ENCODE data around the gene NDEL1.

NDEL1 gene

GRCh38 chr17:8487130-8487645 lies 51.5 kb downstream of the NDEL1 start:
- Histone ChIP-seq H3K79me2 (peaks cover 5% of the 10 kb centered on the region), H3K4me3 (ENCODE audit: low read depth, low read length) (no peak overlapping the region), H3K9ac (no peak overlapping the region), H2AFZ (no peak overlapping the region), H3K9me3 (ENCODE audit: control insufficient read depth, low read length) (no peaks in the 10 kb centered on the region), H3K27ac (no peak overlapping the region), H3K27me3 (ENCODE audit: control insufficient read depth, insufficient read depth, low read length) (no peaks in the 10 kb centered on the region), H3K4me2 (ENCODE audit: low read length) (no peak overlapping the region), H3K4me1 (no peaks in the 10 kb centered on the region), H3K36me3 (ENCODE audit: control insufficient read depth, insufficient read depth, low read length) (no peaks in the 10 kb centered on the region)
- no peak for TF ChIP-seq CTCF (IDR thresholded peaks at IDR 0.05)

- Histone ChIP-seq H3K27me3 (ENCODE audit: control insufficient read depth, insufficient read depth, low read length) (no peaks in the 10 kb centered on the region), H3K9ac (no peak overlapping the region), H3K36me3 (ENCODE audit: control insufficient read depth, insufficient read depth, low read length) (no peaks in the 10 kb centered on the region), H3K4me2 (ENCODE audit: low read length) (no peak overlapping the region), H2AFZ (no peak overlapping the region), H3K4me1 (no peaks in the 10 kb centered on the region), H3K27ac (no peak overlapping the region), H3K9me3 (ENCODE audit: control insufficient read depth, low read length) (no peaks in the 10 kb centered on the region), H3K79me2 (peaks cover 5% of the 10 kb centered on the region), H3K4me3 (ENCODE audit: low read depth, low read length) (no peak overlapping the region)
- TF ChIP-seq CTCF (IDR thresholded peaks at IDR 0.05), result no peak
Observed at GRCh38 chr17:8487743-8488142, 52.1 kb downstream of the NDEL1 start.

- no peaks in the 10 kb centered on the region for H3K36me3 ChIP-seq (ENCODE audit: control insufficient read depth, insufficient read depth, low read length)
- no peak for TF ChIP-seq CTCF (IDR thresholded peaks at IDR 0.05)
Observed at GRCh38 chr17:8488491-8488890, 52.8 kb downstream of the NDEL1 start.

GRCh38 chr17:8488901-8489300 lies 53.2 kb downstream of the NDEL1 start:
- no peak overlapping the region for H3K9ac ChIP-seq
- H3K4me2 ChIP-seq (ENCODE audit: low read length), result no peak overlapping the region
- H3K4me1 ChIP-seq, result no peaks in the 10 kb centered on the region
- peaks cover 5% of the 10 kb centered on the region for H3K79me2 ChIP-seq
- H3K27ac ChIP-seq, result no peak overlapping the region
- no peak overlapping the region for H3K4me3 ChIP-seq (ENCODE audit: low read depth, low read length)
- H3K36me3 ChIP-seq (ENCODE audit: control insufficient read depth, insufficient read depth, low read length), result no peaks in the 10 kb centered on the region
- H2AFZ ChIP-seq, result no peak overlapping the region
- no peaks in the 10 kb centered on the region for H3K9me3 ChIP-seq (ENCODE audit: control insufficient read depth, low read length)
- H3K27me3 ChIP-seq (ENCODE audit: control insufficient read depth, insufficient read depth, low read length), result no peaks in the 10 kb centered on the region
- TF ChIP-seq CTCF (IDR thresholded peaks at IDR 0.05), result no peak

More at GRCh38 chr17:8488491-8488890, 52.8 kb downstream of the NDEL1 start:
- H2AFZ ChIP-seq, result no peak overlapping the region
- H3K4me1 ChIP-seq, result no peaks in the 10 kb centered on the region
- H3K9ac ChIP-seq, result no peak overlapping the region
- no peak overlapping the region for H3K4me2 ChIP-seq (ENCODE audit: low read length)
- no peak overlapping the region for H3K27ac ChIP-seq
- H3K4me3 ChIP-seq (ENCODE audit: low read depth, low read length), result no peak overlapping the region
- peaks cover 5% of the 10 kb centered on the region for H3K79me2 ChIP-seq
- no peaks in the 10 kb centered on the region for H3K9me3 ChIP-seq (ENCODE audit: control insufficient read depth, low read length)
- no peaks in the 10 kb centered on the region for H3K27me3 ChIP-seq (ENCODE audit: control insufficient read depth, insufficient read depth, low read length)

- no peaks in the 10 kb centered on the region for H3K9me3 ChIP-seq (ENCODE audit: control insufficient read depth, low read length)
- H3K27ac ChIP-seq, result no peak overlapping the region
Observed at GRCh38 chr17:8489841-8490240, 54.2 kb downstream of the NDEL1 start.

More at GRCh38 chr17:8489841-8490240, 54.2 kb downstream of the NDEL1 start:
- no peaks in the 10 kb centered on the region for H3K27me3 ChIP-seq (ENCODE audit: control insufficient read depth, insufficient read depth, low read length)
- no peaks in the 10 kb centered on the region for H3K4me1 ChIP-seq
- peaks cover 5% of the 10 kb centered on the region for H3K79me2 ChIP-seq
- H3K4me3 ChIP-seq (ENCODE audit: low read depth, low read length), result no peak overlapping the region
- no peak overlapping the region for H2AFZ ChIP-seq
- no peak for TF ChIP-seq CTCF (IDR thresholded peaks at IDR 0.05)
- no peak overlapping the region for H3K9ac ChIP-seq
- no peak overlapping the region for H3K4me2 ChIP-seq (ENCODE audit: low read length)
- H3K36me3 ChIP-seq (ENCODE audit: control insufficient read depth, insufficient read depth, low read length), result no peaks in the 10 kb centered on the region
